CD14-positive monocyte (primary cell): ENCODE measurements around the gene ALG1. TPM values are rescaled to one million over a fixed set of nuclear protein-coding genes. Genes with fewer than 3 reads are reported as not detected.

Source experiments
- DNase-seq, 3 donors: peaks; one replicate each; pipeline ENCODE4 v3.0.0-alpha.2; 2011 to 2022
- H2AFZ ChIP-seq: 2 replicates; pipeline ENCODE4 v1.6.0; 2012; ENCODE audit warnings: mild to moderate bottlenecking, low read depth, low read length, inconsistent platforms; ENCODE audit not compliant: insufficient read depth, poor library complexity, severe bottlenecking
- H3K27ac ChIP-seq, 2 donors: 1 replicate in 1 of 2; 2 replicates in 1 of 2; pipeline ENCODE4 v1.5.1; 2012 to 2013; ENCODE audit warnings: low read length in 2 of 2, control low read depth in 1 of 2, inconsistent platforms in 1 of 2, low read depth in 1 of 2, mild to moderate bottlenecking in 1 of 2
- H3K27me3 ChIP-seq, 2 donors: one replicate each; pipeline versions ENCODE4 v1.6.0 to v1.6.1; 2011 to 2013; ENCODE audit warnings: low read length in 2 of 2; ENCODE audit not compliant: control insufficient read depth in 2 of 2, insufficient read depth in 2 of 2
- H3K36me3 ChIP-seq, 2 donors: replicated peaks in 1 of 2; 1 replicate in 1 of 2; 2 replicates in 1 of 2; pipeline versions ENCODE4 v1.5.1 to v1.6.1; 2012 to 2013; ENCODE audit warnings: low read length in 2 of 2, control low read depth in 1 of 2, inconsistent platforms in 1 of 2, mild to moderate bottlenecking in 1 of 2; ENCODE audit not compliant: insufficient read depth in 2 of 2, control insufficient read depth in 1 of 2
- H3K4me1 ChIP-seq, 2 donors: 1 replicate in 1 of 2; 2 replicates in 1 of 2; pipeline versions ENCODE4 v1.5.1 to v1.6.1; 2012 to 2013; ENCODE audit warnings: low read length in 2 of 2, control low read depth in 1 of 2, inconsistent platforms in 1 of 2, mild to moderate bottlenecking in 1 of 2, moderate library complexity in 1 of 2; ENCODE audit not compliant: insufficient read depth in 2 of 2, control insufficient read depth in 1 of 2
- H3K4me2 ChIP-seq: replicated peaks from 2 replicates; pipeline ENCODE3; 2012; ENCODE audit warnings: low read length, moderate library complexity, mild to moderate bottlenecking; ENCODE audit not compliant: poor library complexity, severe bottlenecking; ENCODE audit errors: extremely low read depth
- H3K4me3 ChIP-seq, 3 experiments: fragments of 200-600 bp in 1 of 3; sonication (generic) in 1 of 3; replicated peaks in 1 of 3; 1 replicate in 2 of 3; 2 replicates in 1 of 3; pipeline ENCODE4 v1.5.1; 2011 to 2013; ENCODE audit warnings: low read length in 3 of 3, mild to moderate bottlenecking in 3 of 3, control low read depth in 2 of 3, low read depth in 2 of 3, inconsistent platforms in 1 of 3, moderate library complexity in 1 of 3
- H3K79me2 ChIP-seq: 2 replicates; pipeline ENCODE4 v1.6.0; 2012; ENCODE audit warnings: mild to moderate bottlenecking, control low read depth, inconsistent platforms, low read length, moderate library complexity; ENCODE audit not compliant: insufficient read depth
- H3K9ac ChIP-seq: 2 replicates; pipeline ENCODE4 v1.6.0; 2017; ENCODE audit warnings: low read length, mild to moderate bottlenecking; ENCODE audit not compliant: insufficient read depth, poor library complexity, severe bottlenecking
- H3K9me3 ChIP-seq, 2 donors: replicated peaks in 1 of 2; 1 replicate in 1 of 2; 2 replicates in 1 of 2; pipeline versions ENCODE4 v1.5.1 to v1.6.1; 2012 to 2013; ENCODE audit warnings: low read length in 2 of 2, control low read depth in 1 of 2; ENCODE audit not compliant: control insufficient read depth in 1 of 2, insufficient read depth in 1 of 2
- H4K20me1 ChIP-seq: 2 replicates; pipeline ENCODE4 v1.6.0; 2012; ENCODE audit warnings: mild to moderate bottlenecking, low read length, control low read depth, moderate library complexity; ENCODE audit not compliant: insufficient read depth
- H3K27ac Mint-ChIP-seq, 7 donors: one replicate each; pipeline ENCODE4 v1.8.0; 2020; ENCODE audit warnings: mild to moderate bottlenecking in 7 of 7, mixed read lengths in 7 of 7, moderate library complexity in 6 of 7, inconsistent platforms in 2 of 7
- H3K27me3 Mint-ChIP-seq, 3 donors: one replicate each; pipeline ENCODE4 v1.8.0; 2021 to 2022; ENCODE audit warnings: low read depth in 3 of 3, mild to moderate bottlenecking in 3 of 3, mixed read lengths in 3 of 3, moderate library complexity in 3 of 3, inconsistent platforms in 1 of 3
- H3K36me3 Mint-ChIP-seq, 2 donors: one replicate each; pipeline ENCODE4 v1.8.0; 2020; ENCODE audit warnings: mixed read lengths in 2 of 2, inconsistent platforms in 1 of 2, mild to moderate bottlenecking in 1 of 2
- H3K4me1 Mint-ChIP-seq: one replicate; pipeline ENCODE4 v1.8.0; 2020; ENCODE audit warnings: mild to moderate bottlenecking, mixed read lengths
- H3K4me3 Mint-ChIP-seq, 2 donors: one replicate each; pipeline ENCODE4 v1.8.0; 2020; ENCODE audit warnings: mild to moderate bottlenecking in 2 of 2, mixed read lengths in 2 of 2, moderate library complexity in 1 of 2
- H3K9me3 Mint-ChIP-seq, 7 donors: one replicate each; pipeline ENCODE4 v1.8.0; 2020 to 2022; ENCODE audit warnings: mixed read lengths in 7 of 7, mild to moderate bottlenecking in 6 of 7, moderate library complexity in 6 of 7, inconsistent platforms in 2 of 7
- CTCF ChIP-seq: fragments of 200-600 bp; IDR thresholded peaks from one replicate; pipeline ENCODE4 v1.8.0; 2022; ENCODE audit warnings: antibody characterized with exemption, mild to moderate bottlenecking
- WGBS: methylation state at CpG from one replicate; pipeline ENCODE4 v1.1.5; 2013; ENCODE audit warnings: missing lambda C conversion rate; ENCODE audit not compliant: insufficient coverage; 5-methylcytosine and 5-hydroxymethylcytosine counted together
- intact Hi-C, 2 donors: fragments of 100-400 bp; cut with micrococcal nuclease; formaldehyde crosslinking; loops; one replicate each; pipeline versions ENCODE4 v1.15.0 to v1.15.1; 2023
- polyA plus RNA-seq, 3 donors: library from polyadenylated mRNA; depleted of rRNA in 1 of 3; unstranded in 2 of 3; stranded (reverse) in 1 of 3; fragments of 300-500 nt in 2 of 3; fragments of >200 nt in 1 of 3; fragmentation: Illumina TruSeq in 2 of 3; gene quantifications; 1 replicate in 2 of 3; 2 replicates in 1 of 3; pipeline ENCODE4 v1.2.3, GENCODE V29; 2012 to 2021

The ALG1 gene
- polyA plus RNA-seq, 3 donors, result 9.3 to 31.0 (median 25.2) TPM

- no peak overlapping the region for H2AFZ ChIP-seq
These were observed 30.0 kb upstream of the ALG1 start for GRCh38 chr16:5041600-5042133.

GRCh38 chr16:5042574-5043171, 29.0 kb upstream of the ALG1 start:
- Mint-ChIP-seq H3K27ac (no peak overlapping the region), H3K4me3 (no peak overlapping the region), H3K9me3 (no peaks in the 10 kb centered on the region), H3K27me3 (peaks cover 5 to 8% (median 7%) of the 10 kb centered on the region in 3 donors), H3K36me3 (no peaks in the 10 kb centered on the region), H3K4me1 (no peaks in the 10 kb centered on the region)
- Histone ChIP-seq H2AFZ (no peak overlapping the region), H3K27me3 (no peaks in the 10 kb centered on the region), H3K4me1 (no peaks in the 10 kb centered on the region), H3K4me2 (no peak overlapping the region), H4K20me1 (no peaks in the 10 kb centered on the region), H3K9me3 (no peaks in the 10 kb centered on the region), H3K36me3 (no peaks in the 10 kb centered on the region), H3K9ac (no peak overlapping the region), H3K4me3 (no peak overlapping the region), H3K27ac (no peak overlapping the region), H3K79me2 (no peaks in the 10 kb centered on the region)
- TF ChIP-seq CTCF, result no peak
- intact Hi-C loops, result no loop called here
- 88% methylated on average over 10 of the region's 14 CpGs for WGBS
- no peak for DNase-seq

More at GRCh38 chr16:5041600-5042133, 30.0 kb upstream of the ALG1 start:
- peaks cover 5 to 8% (median 7%) of the 10 kb centered on the region in 3 donors for H3K27me3 Mint-ChIP-seq
- 80% methylated on average over 7 of the region's 12 CpGs for WGBS
- no peak overlapping the region for H3K4me3 Mint-ChIP-seq
- intact Hi-C loops, result no loop called here
- no peak for TF ChIP-seq CTCF
- no peaks in the 10 kb centered on the region for H3K79me2 ChIP-seq
- no peak for DNase-seq
- H3K4me2 ChIP-seq, result no peak overlapping the region
- no peaks in the 10 kb centered on the region for H3K27me3 ChIP-seq
- no peak overlapping the region for H3K4me3 ChIP-seq
- no peaks in the 10 kb centered on the region for H3K4me1 Mint-ChIP-seq
- no peaks in the 10 kb centered on the region for H3K36me3 ChIP-seq
- no peaks in the 10 kb centered on the region for H4K20me1 ChIP-seq
- H3K4me1 ChIP-seq, result no peaks in the 10 kb centered on the region
- H3K9me3 Mint-ChIP-seq, result no peaks in the 10 kb centered on the region
- no peaks in the 10 kb centered on the region for H3K36me3 Mint-ChIP-seq
- no peaks in the 10 kb centered on the region for H3K9me3 ChIP-seq
- no peak overlapping the region for H3K27ac ChIP-seq
- no peak overlapping the region for H3K27ac Mint-ChIP-seq
- H3K9ac ChIP-seq, result no peak overlapping the region
